Suprapubic skin (tissue), 3 donors: ENCODE data around the gene RPTOR.

Source experiments
- CTCF ChIP-seq, 2 donors: fragments of 200-600 bp in 1 of 2; fragments of 450-650 bp in 1 of 2; sonication (generic) in 1 of 2; IDR thresholded peaks; one replicate each; pipeline ENCODE4 v1.5.1; 2016 to 2019; ENCODE audit warnings: antibody characterized with exemption in 2 of 2, mild to moderate bottlenecking in 1 of 2, moderate library complexity in 1 of 2
- EP300 ChIP-seq: sonication (generic); formaldehyde crosslinking; IDR thresholded peaks from one replicate; pipeline ENCODE4 v1.6.1; 2017; ENCODE audit warnings: antibody characterized with exemption

DNA sequence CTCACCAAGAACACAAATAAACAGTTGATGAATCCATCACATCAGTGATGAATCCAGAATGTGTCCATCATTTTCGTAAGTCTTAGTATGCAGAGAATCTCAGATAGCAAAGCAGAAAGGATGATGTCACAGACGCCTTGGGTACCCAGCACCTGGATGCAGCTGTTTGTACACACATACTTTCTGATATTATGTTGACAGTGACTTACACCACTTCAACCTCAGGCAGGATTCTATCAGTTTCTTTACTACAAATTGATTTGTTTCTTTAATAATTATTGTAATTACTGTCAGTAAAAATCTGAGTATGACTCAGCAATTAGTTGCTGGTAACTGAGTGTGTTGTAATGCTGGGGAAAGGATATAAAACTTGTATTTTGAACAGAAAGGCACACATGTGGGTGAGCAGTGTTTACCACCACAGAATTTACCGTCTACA lies 159.8 kb downstream of the RPTOR start:
- TF ChIP-seq CTCF (IDR thresholded peaks at IDR 0.05) = no peak
- TF ChIP-seq EP300 = no peak
